Measurements from ENCODE around the gene CSF2RB.
A peak's percentile ranks its signal among the peaks of the same experiment; 100 is the strongest.

The CSF2RB gene

GRCh38 chr22:36921309-36922104 lies 8.1 kb downstream of the CSF2RB start:
- DNase-seq (ENCODE audit: low spot score) = peak; percentile 3

GRCh38 chr22:36922105-36922608 lies 8.7 kb downstream of the CSF2RB start:
- DNase-seq (ENCODE audit: low spot score) = no peak

GRCh38 chr22:36922711-36923110 lies 9.3 kb downstream of the CSF2RB start:
- DNase-seq (ENCODE audit: low spot score) = no peak

GRCh38 chr22:36923131-36923788 lies 9.8 kb downstream of the CSF2RB start:
- DNase-seq (ENCODE audit: low spot score) = no peak

- DNase-seq (ENCODE audit: low spot score) = no peak
Observed at GRCh38 chr22:36924151-36924698, 10.8 kb downstream of the CSF2RB start.

GRCh38 chr22:36925388-36926290 lies 12.2 kb downstream of the CSF2RB start:
- DNase-seq (ENCODE audit: low spot score) = no peak

GRCh38 chr22:36926309-36926708 lies 12.9 kb downstream of the CSF2RB start:
- no peak for DNase-seq (ENCODE audit: low spot score)

GRCh38 chr22:36926721-36927435 lies 13.4 kb downstream of the CSF2RB start:
- DNase-seq (ENCODE audit: low spot score) = no peak

- DNase-seq (ENCODE audit: low spot score) = no peak
Observed at GRCh38 chr22:36927671-36928070, 14.2 kb downstream of the CSF2RB start.

GRCh38 chr22:36928196-36928595 lies 14.8 kb downstream of the CSF2RB start:
- no peak for DNase-seq (ENCODE audit: low spot score)

- DNase-seq (ENCODE audit: low spot score) = no peak
Observed at GRCh38 chr22:36928786-36929535, 15.5 kb downstream of the CSF2RB start.

GRCh38 chr22:36929621-36930020 lies 16.2 kb downstream of the CSF2RB start:
- no peak for DNase-seq (ENCODE audit: low spot score)

- no peak for DNase-seq (ENCODE audit: low spot score)
Observed at GRCh38 chr22:36930041-36930935, 16.9 kb downstream of the CSF2RB start.

- no peak for DNase-seq (ENCODE audit: low spot score)
Observed at GRCh38 chr22:36931446-36931845, 18.0 kb downstream of the CSF2RB start.

GRCh38 chr22:36933629-36934417 lies 20.4 kb downstream of the CSF2RB start:
- DNase-seq (ENCODE audit: low spot score) = no peak

- no peak for DNase-seq (ENCODE audit: low spot score)
Observed at GRCh38 chr22:36934418-36935312, 21.2 kb downstream of the CSF2RB start.

GRCh38 chr22:36935313-36935610 lies 21.8 kb downstream of the CSF2RB start:
- DNase-seq (ENCODE audit: low spot score) = no peak

- DNase-seq (ENCODE audit: low spot score) = no peak
Observed at GRCh38 chr22:36935694-36936093, 22.3 kb downstream of the CSF2RB start.
